H1 (cell line): ENCODE data around the gene PHTF1.

Experiments used
- CBX5 ChIP-seq: fragments of 300-800, 300-1000 bp; sonication (generic); IDR thresholded peaks from 2 replicates; pipeline ENCODE4 v1.7.1; 2016; ENCODE audit warnings: antibody characterized with exemption, low read length, low read depth
- EP300 ChIP-seq, 2 experiments: IDR thresholded peaks; 1 replicate in 1 of 2; 2 replicates in 1 of 2; pipeline ENCODE4 v1.6.1; 2011 to 2012; ENCODE audit warnings: low read depth in 2 of 2, low read length in 2 of 2, mild to moderate bottlenecking in 2 of 2, borderline replicate concordance in 1 of 2, inconsistent platforms in 1 of 2, moderate library complexity in 1 of 2
- PHF8 ChIP-seq: fragments of 200-600 bp; sonication (generic); conservative IDR thresholded peaks from 2 replicates; pipeline ENCODE4 v1.7.1; 2012; ENCODE audit warnings: low read depth, mild to moderate bottlenecking, inconsistent platforms, low read length, moderate library complexity
- POLR2A ChIP-seq, 2 experiments: IDR thresholded peaks; 1 replicate in 1 of 2; 2 replicates in 1 of 2; pipeline ENCODE4 v1.6.1; 2011; ENCODE audit warnings: low read depth in 2 of 2, low read length in 2 of 2, mild to moderate bottlenecking in 2 of 2; ENCODE audit errors: control extremely low read depth in 1 of 2
- SIN3A ChIP-seq, 2 experiments: IDR thresholded peaks in 1 of 2; conservative IDR thresholded peaks in 1 of 2; 2 replicates each; pipeline ENCODE4 v1.6.1; 2011 to 2012; ENCODE audit warnings: low read length in 2 of 2, improper control_type of control experiment in 1 of 2, low read depth in 1 of 2, mild to moderate bottlenecking in 1 of 2
- TF ChIP-seq, protein P1 (sequence below), 3 experiments: IDR thresholded peaks; 1 replicate in 2 of 3; 2 replicates in 1 of 3; pipeline versions ENCODE4 v1.5.1 to v1.6.1; 2011; ENCODE audit warnings: low read length in 3 of 3, mild to moderate bottlenecking in 3 of 3, inconsistent platforms in 2 of 3, low read depth in 1 of 3, moderate library complexity in 1 of 3; ENCODE audit not compliant: insufficient read depth in 1 of 3; ENCODE audit errors: control extremely low read depth in 1 of 3

GRCh38 chr1:113782406-113782805 lies 23.1 kb upstream of the PHTF1 start:
- TF ChIP-seq POLR2A (IDR thresholded peaks at IDR 0.05; ENCODE audit: control extremely low read depth in 1 of 2, low read depth in 2 of 2, low read length in 2 of 2) (no peak), EP300 (IDR thresholded peaks at IDR 0.05; ENCODE audit: borderline replicate concordance in 1 of 2, low read depth in 2 of 2, low read length in 2 of 2) (no peak), CBX5 (no peak), SIN3A (conservative IDR thresholded peaks at IDR 0.05 in 1 of 2, IDR thresholded peaks at IDR 0.05 in 1 of 2; ENCODE audit: low read depth in 1 of 2, low read length in 2 of 2) (no peak), PHF8 (no peak)
- TF ChIP-seq, protein P1, sequence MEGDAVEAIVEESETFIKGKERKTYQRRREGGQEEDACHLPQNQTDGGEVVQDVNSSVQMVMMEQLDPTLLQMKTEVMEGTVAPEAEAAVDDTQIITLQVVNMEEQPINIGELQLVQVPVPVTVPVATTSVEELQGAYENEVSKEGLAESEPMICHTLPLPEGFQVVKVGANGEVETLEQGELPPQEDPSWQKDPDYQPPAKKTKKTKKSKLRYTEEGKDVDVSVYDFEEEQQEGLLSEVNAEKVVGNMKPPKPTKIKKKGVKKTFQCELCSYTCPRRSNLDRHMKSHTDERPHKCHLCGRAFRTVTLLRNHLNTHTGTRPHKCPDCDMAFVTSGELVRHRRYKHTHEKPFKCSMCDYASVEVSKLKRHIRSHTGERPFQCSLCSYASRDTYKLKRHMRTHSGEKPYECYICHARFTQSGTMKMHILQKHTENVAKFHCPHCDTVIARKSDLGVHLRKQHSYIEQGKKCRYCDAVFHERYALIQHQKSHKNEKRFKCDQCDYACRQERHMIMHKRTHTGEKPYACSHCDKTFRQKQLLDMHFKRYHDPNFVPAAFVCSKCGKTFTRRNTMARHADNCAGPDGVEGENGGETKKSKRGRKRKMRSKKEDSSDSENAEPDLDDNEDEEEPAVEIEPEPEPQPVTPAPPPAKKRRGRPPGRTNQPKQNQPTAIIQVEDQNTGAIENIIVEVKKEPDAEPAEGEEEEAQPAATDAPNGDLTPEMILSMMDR (IDR thresholded peaks at IDR 0.05; ENCODE audit: control extremely low read depth in 1 of 3, insufficient read depth in 1 of 3, low read depth in 1 of 3, low read length in 3 of 3), result no peak
